Breast epithelium (tissue), 4 donors: Measurements from ENCODE around the gene KIF21A. TPM values are rescaled to one million over a fixed set of nuclear protein-coding genes. Genes with fewer than 3 reads are reported as not detected.

Source experiments
- DNase-seq, 2 donors: peaks; one replicate each; pipeline ENCODE4 v3.0.0-alpha.2; 2019; ENCODE audit warnings: low spot score in 2 of 2
- H3K27ac ChIP-seq, 2 donors: fragments of 200-600 bp; sonication (generic) in 1 of 2; one replicate each; pipeline ENCODE4 v1.5.1; 2016 to 2019; ENCODE audit warnings: mild to moderate bottlenecking in 1 of 2
- H3K27me3 ChIP-seq, 2 donors: fragments of 200-600 bp; sonication (generic) in 1 of 2; one replicate each; pipeline versions ENCODE4 v1.5.1 to v1.6.0; 2017 to 2019; ENCODE audit warnings: control low read depth in 1 of 2, mild to moderate bottlenecking in 1 of 2
- H3K36me3 ChIP-seq: fragments of 200-600 bp; one replicate; pipeline ENCODE4 v1.5.1; 2019
- H3K4me1 ChIP-seq, 2 donors: fragments of 200-600 bp; sonication (generic); one replicate each; pipeline ENCODE4 v1.5.1; 2016 to 2019; ENCODE audit warnings: control low read depth in 1 of 2
- H3K4me3 ChIP-seq, 3 donors: fragments of 200-600 bp; sonication (generic); 1 replicate in 2 of 3; 2 replicates in 1 of 3; pipeline ENCODE4 v1.5.1; 2016 to 2019; ENCODE audit warnings: mild to moderate bottlenecking in 3 of 3, moderate library complexity in 2 of 3
- H3K9me3 ChIP-seq, 2 donors: fragments of 200-600 bp; sonication (generic) in 1 of 2; one replicate each; pipeline ENCODE4 v1.5.1; 2016 to 2019; ENCODE audit warnings: control low read depth in 1 of 2
- CTCF ChIP-seq, 3 donors: fragments of 450-650 bp; IDR thresholded peaks; one replicate each; pipeline ENCODE4 v1.5.1; 2016 to 2017; ENCODE audit warnings: antibody characterized with exemption in 3 of 3, mild to moderate bottlenecking in 3 of 3, moderate library complexity in 3 of 3
- POLR2A ChIP-seq: fragments of 450-650 bp; IDR thresholded peaks from one replicate; pipeline ENCODE4 v1.6.1; 2016; ENCODE audit warnings: antibody characterized with exemption, mild to moderate bottlenecking, moderate library complexity
- POLR2AphosphoS5 ChIP-seq, 3 donors: sonication (generic); formaldehyde crosslinking; IDR thresholded peaks; one replicate each; pipeline ENCODE4 v1.6.1; 2017; ENCODE audit warnings: antibody characterized with exemption in 3 of 3
- intact Hi-C: fragments of 100-400 bp; cut with DNase I; formaldehyde crosslinking; loops from one replicate; pipeline ENCODE4 v1.15.1; 2023; ENCODE audit warnings: low total_unique reads
- total RNA-seq, 3 donors: library from RNA; depleted of rRNA; stranded (reverse); fragments of >200 nt; gene quantifications; one replicate each; pipeline ENCODE4 v1.1.0, GENCODE V29; 2016

Gene KIF21A
- total RNA-seq, 3 donors from 2014 or later, result 10.2 to 23.7 (median 11.7) TPM

- Histone ChIP-seq H3K27ac (no peak overlapping the region), H3K9me3 (no peaks in the 10 kb centered on the region), H3K4me3 (no peak overlapping the region), H3K36me3 (no peaks in the 10 kb centered on the region), H3K4me1 (no peaks in the 10 kb centered on the region), H3K27me3 (no peaks in the 10 kb centered on the region)
- intact Hi-C loops, result no loop called here
- DNase-seq, result no peak
- TF ChIP-seq CTCF (IDR thresholded peaks at IDR 0.05) (no peak), POLR2A (no peak), POLR2AphosphoS5 (IDR thresholded peaks at IDR 0.05) (no peak)
These were observed 41.5 kb downstream of the KIF21A start for GRCh38 chr12:39401459-39401858.

DNA sequence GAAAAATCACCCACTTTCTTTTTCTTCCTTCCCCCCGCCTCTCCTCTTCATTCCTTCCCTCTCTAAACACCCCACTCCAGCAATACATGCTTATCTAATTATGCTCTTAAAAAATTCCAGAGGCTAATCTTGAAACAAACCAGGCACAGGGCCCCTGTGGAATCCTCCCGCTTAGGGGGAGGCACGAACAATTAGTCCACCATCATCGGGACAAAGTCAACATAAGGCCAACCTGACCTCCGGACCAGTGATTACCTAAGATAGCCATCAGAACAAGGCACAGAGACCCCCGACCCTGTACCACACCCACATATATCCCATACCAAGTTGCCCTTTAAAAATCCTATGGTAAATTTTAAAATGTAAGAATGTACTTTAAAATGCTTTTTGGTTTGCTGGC, 47.1 kb downstream of the KIF21A start:
- no peak overlapping the region for H3K27ac ChIP-seq
- intact Hi-C loops, result no loop called here
- H3K4me3 ChIP-seq, result no peak overlapping the region
- no peaks in the 10 kb centered on the region for H3K4me1 ChIP-seq
- no peak for TF ChIP-seq POLR2AphosphoS5 (IDR thresholded peaks at IDR 0.05)
- TF ChIP-seq CTCF (IDR thresholded peaks at IDR 0.05), result no peak
- TF ChIP-seq POLR2A, result no peak
- no peaks in the 10 kb centered on the region for H3K9me3 ChIP-seq
- H3K27me3 ChIP-seq, result no peaks in the 10 kb centered on the region
- no peaks in the 10 kb centered on the region for H3K36me3 ChIP-seq
- DNase-seq, result no peak

- H3K4me1 ChIP-seq, result no peaks in the 10 kb centered on the region
- H3K4me3 ChIP-seq, result no peak overlapping the region
- TF ChIP-seq POLR2A (no peak), POLR2AphosphoS5 (IDR thresholded peaks at IDR 0.05) (no peak), CTCF (IDR thresholded peaks at IDR 0.05) (no peak)
- H3K36me3 ChIP-seq, result no peaks in the 10 kb centered on the region
- intact Hi-C loops, result no loop called here
- H3K9me3 ChIP-seq, result no peaks in the 10 kb centered on the region
- no peaks in the 10 kb centered on the region for H3K27me3 ChIP-seq
- no peak for DNase-seq
- H3K27ac ChIP-seq, result no peak overlapping the region
These were observed 49.0 kb downstream of the KIF21A start for GRCh38 chr12:39393890-39394289.

GRCh38 chr12:39393179-39393578, 49.7 kb downstream of the KIF21A start:
- Histone ChIP-seq H3K4me3 (no peak overlapping the region), H3K9me3 (no peaks in the 10 kb centered on the region), H3K27me3 (no peaks in the 10 kb centered on the region), H3K36me3 (no peaks in the 10 kb centered on the region), H3K27ac (no peak overlapping the region), H3K4me1 (no peaks in the 10 kb centered on the region)
- intact Hi-C loops, result no loop called here
- TF ChIP-seq POLR2A (no peak), CTCF (IDR thresholded peaks at IDR 0.05) (no peak), POLR2AphosphoS5 (IDR thresholded peaks at IDR 0.05) (no peak)
- no peak for DNase-seq

DNA sequence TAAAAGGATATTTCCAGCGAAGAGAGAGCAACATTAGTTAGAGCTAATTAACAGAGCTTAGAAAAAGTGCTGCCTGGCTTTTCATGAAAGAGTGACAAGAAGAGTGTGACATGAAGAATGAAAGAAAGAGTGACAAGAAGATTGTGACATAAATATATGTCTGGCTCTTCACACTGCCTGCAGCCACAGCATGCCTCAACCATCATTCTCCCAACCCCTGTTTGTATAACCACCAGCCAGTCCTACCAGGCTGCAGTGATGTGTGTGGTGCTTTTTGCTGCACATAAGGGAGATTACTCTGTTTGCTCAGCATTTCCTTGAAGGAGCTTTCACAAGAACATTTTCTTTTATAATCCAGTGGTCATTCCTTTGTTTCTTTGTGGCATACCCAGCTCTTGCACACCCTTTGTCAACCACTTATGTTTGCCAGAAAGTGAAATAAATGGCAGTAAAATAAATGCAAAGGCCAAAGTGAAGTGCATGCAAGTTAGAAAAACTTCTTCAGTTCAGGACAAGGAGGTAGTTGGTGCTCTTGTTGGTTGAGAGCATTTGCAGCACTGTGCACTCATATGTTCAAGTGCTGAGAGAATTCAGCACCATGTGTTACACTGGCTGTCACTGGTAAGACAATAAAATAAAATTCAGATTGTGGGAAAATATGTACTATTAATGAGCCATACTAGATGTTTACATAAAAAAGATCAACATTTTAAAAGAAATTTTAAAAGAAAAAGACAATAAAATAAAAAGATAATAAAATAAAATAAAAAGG, 50.6 kb downstream of the KIF21A start:
- Histone ChIP-seq H3K36me3 (no peaks in the 10 kb centered on the region), H3K9me3 (no peaks in the 10 kb centered on the region), H3K27me3 (no peaks in the 10 kb centered on the region), H3K27ac (no peak overlapping the region), H3K4me1 (no peaks in the 10 kb centered on the region), H3K4me3 (no peak overlapping the region)
- no peak for TF ChIP-seq CTCF (IDR thresholded peaks at IDR 0.05)
- TF ChIP-seq POLR2A, result no peak
- no peak for TF ChIP-seq POLR2AphosphoS5 (IDR thresholded peaks at IDR 0.05)
- no peak for DNase-seq
- intact Hi-C loops, result no loop called here
